ENCODE measurements around the gene MYLK4. TPM values are rescaled to one million over a fixed set of nuclear protein-coding genes. Genes with fewer than 3 reads are reported as not detected.
A peak's percentile ranks its signal among the peaks of the same experiment; 100 is the strongest.

MYLK4 gene
- total and polyA plus RNA-seq, 2 donors (not counting 1 experiment from before 2014, with no cell fraction given) = 0.33 to 0.59 TPM

DNA sequence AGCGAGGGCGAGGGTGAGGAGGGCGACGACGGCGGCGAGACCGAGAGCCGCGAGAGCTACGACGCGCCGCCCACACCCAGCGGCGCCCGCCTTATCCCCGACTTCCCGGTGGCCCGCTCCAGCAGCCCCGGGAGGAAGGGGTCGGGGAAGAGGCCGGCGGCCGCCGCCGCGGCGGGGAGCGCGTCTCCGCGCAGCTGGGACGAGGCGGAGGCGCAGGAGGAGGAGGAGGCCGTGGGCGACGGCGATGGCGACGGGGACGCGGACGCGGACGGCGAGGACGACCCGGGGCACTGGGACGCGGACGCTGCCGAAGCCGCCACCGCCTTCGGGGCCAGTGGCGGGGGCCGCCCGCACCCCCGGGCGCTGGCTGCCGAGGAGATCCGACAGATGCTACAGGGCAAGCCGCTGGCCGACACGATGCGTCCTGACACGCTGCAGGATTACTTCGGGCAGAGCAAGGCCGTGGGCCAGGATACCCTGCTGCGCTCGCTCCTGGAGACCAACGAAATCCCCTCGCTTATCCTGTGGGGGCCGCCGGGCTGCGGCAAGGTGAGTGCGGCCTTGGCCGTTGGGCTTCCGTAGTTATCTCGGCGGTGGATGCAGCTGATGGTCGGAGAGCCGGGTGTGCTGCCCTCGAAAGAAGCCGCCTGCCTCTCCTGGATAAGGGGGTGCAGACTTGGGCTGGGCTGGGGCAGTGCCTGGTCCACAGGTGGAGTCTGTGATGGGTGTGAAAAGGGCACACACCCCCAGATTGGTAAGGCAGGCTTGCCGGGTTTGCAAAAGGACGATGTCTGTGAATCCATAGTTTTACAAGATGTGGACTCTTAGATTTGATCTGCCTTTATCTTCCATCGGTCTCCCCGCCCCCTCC is 15.4 kb upstream of the MYLK4 start:
- peak overlapping the region; percentile 73 to 90 (median 80) for H3K4me3 ChIP-seq (replicated peaks in 1 of 4; ENCODE audit: control extremely low read depth in 1 of 4, insufficient read depth in 1 of 4, low read depth in 3 of 4, low read length in 4 of 4)
- no peaks in the 10 kb centered on the region for H3K9me3 ChIP-seq (ENCODE audit: control insufficient read depth, insufficient read depth, low read depth, low read length)
- H3K79me2 ChIP-seq (ENCODE audit: control insufficient read depth, insufficient read depth, low read length) = peaks cover 50% of the 10 kb centered on the region
- H3K4me1 ChIP-seq (ENCODE audit: control insufficient read depth, extremely low read depth, insufficient read depth, low read length) = peaks cover 15% of the 10 kb centered on the region
- peak overlapping the region; percentile 78 for H3K27ac ChIP-seq (ENCODE audit: insufficient read depth, low read length)
- no peak for TF ChIP-seq CTCF (conservative IDR thresholded peaks at IDR 0.05 in 1 of 2, IDR thresholded peaks at IDR 0.05 in 1 of 2; ENCODE audit: low read depth in 1 of 2, low read length in 2 of 2)
- TF ChIP-seq EZH2 (IDR thresholded peaks at IDR 0.05; ENCODE audit: low read length, missing control alignments) = no peak
- H3K9ac ChIP-seq (ENCODE audit: insufficient read depth, low read length) = peak overlapping the region; percentile 91
- peak overlapping the region; percentile 99 for H3K4me2 ChIP-seq (ENCODE audit: extremely low read depth, insufficient read depth, low read length)
- peaks cover 2% of the 10 kb centered on the region for H4K20me1 ChIP-seq (ENCODE audit: control insufficient read depth, extremely low read depth, insufficient read depth, low read length)
- peak; percentile 39 to 40 for DNase-seq (ENCODE audit: low read depth in 2 of 2)
- H3K36me3 ChIP-seq (ENCODE audit: control insufficient read depth, insufficient read depth, low read length) = peaks cover 1% of the 10 kb centered on the region
- no peaks in the 10 kb centered on the region for H3K27me3 ChIP-seq (ENCODE audit: control insufficient read depth, insufficient read depth, low read length)
- H2AFZ ChIP-seq (ENCODE audit: low read length) = peak overlapping the region; percentile 77

- Histone ChIP-seq H3K9me3 (ENCODE audit: control insufficient read depth, insufficient read depth, low read depth, low read length) (no peaks in the 10 kb centered on the region), H3K4me3 (replicated peaks in 1 of 4; ENCODE audit: control extremely low read depth in 1 of 4, insufficient read depth in 1 of 4, low read depth in 3 of 4, low read length in 4 of 4) (peak within 1 kb of the TSS; percentile 73 to 90 (median 81)), H2AFZ (ENCODE audit: low read length) (peak within 1 kb of the TSS; percentile 91), H3K27ac (ENCODE audit: insufficient read depth, low read length) (peak within 1 kb of the TSS; percentile 97), H4K20me1 (ENCODE audit: control insufficient read depth, extremely low read depth, insufficient read depth, low read length) (peaks cover 2% of the 10 kb centered on the region), H3K27me3 (ENCODE audit: control insufficient read depth, insufficient read depth, low read length) (no peaks in the 10 kb centered on the region), H3K79me2 (ENCODE audit: control insufficient read depth, insufficient read depth, low read length) (peaks cover 43% of the 10 kb centered on the region), H3K36me3 (ENCODE audit: control insufficient read depth, insufficient read depth, low read length) (peaks cover 1% of the 10 kb centered on the region), H3K4me2 (ENCODE audit: extremely low read depth, insufficient read depth, low read length) (peak within 1 kb of the TSS; percentile 99), H3K4me1 (ENCODE audit: control insufficient read depth, extremely low read depth, insufficient read depth, low read length) (peaks cover 15% of the 10 kb centered on the region), H3K9ac (ENCODE audit: insufficient read depth, low read length) (peak within 1 kb of the TSS; percentile 91)
- TF ChIP-seq EZH2 (IDR thresholded peaks at IDR 0.05; ENCODE audit: low read length, missing control alignments) = no peak
- peak; percentile 22 to 52 for TF ChIP-seq CTCF (conservative IDR thresholded peaks at IDR 0.05 in 1 of 2, IDR thresholded peaks at IDR 0.05 in 1 of 2; ENCODE audit: low read depth in 1 of 2, low read length in 2 of 2)
- peak; percentile 99 for DNase-seq (ENCODE audit: low read depth in 2 of 2)
Observed at GRCh38 chr6:2765166-2765895, 14.6 kb upstream of the MYLK4 start, which contains the start of gene WRNIP1. Gene WRNIP1 (plus strand): TSS chr6:2765393. CDS start chr6:2765623, 230 bp downstream.

DNA sequence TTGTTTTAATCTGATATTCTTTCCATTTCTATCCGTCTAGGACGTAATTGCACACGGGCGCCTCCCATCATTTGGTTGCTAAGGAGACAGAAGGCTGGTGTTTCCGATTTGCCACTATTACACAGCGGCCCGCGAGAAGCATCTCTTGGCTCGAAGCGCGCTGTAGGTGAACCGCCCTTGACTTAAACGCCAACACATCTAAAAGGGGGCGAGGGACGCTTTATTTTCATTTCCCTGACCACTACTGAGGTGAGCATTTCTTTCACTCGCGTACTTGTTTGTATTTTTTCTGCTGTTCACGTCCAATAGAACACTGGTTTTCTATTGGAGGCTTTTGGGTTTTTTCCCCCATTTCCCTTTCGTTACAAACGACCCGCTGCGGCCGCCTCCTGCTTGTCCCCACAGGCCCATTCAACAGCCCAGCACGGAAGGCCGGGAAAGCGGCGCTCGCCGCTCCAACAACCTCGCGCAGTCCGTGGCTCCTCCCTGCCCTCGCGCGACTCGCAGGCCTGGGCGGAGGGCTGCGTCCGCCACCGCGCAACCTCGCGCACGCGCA is 14.0 kb upstream of the MYLK4 start:
- peak overlapping the region; percentile 97 for H3K27ac ChIP-seq (ENCODE audit: insufficient read depth, low read length)
- peak overlapping the region; percentile 68 to 89 (median 72) for H3K4me3 ChIP-seq (replicated peaks in 1 of 4; ENCODE audit: control extremely low read depth in 1 of 4, insufficient read depth in 1 of 4, low read depth in 3 of 4, low read length in 4 of 4)
- peak overlapping the region; percentile 83 for H3K9ac ChIP-seq (ENCODE audit: insufficient read depth, low read length)
- peaks cover 2% of the 10 kb centered on the region for H4K20me1 ChIP-seq (ENCODE audit: control insufficient read depth, extremely low read depth, insufficient read depth, low read length)
- no peaks in the 10 kb centered on the region for H3K27me3 ChIP-seq (ENCODE audit: control insufficient read depth, insufficient read depth, low read length)
- no peaks in the 10 kb centered on the region for H3K9me3 ChIP-seq (ENCODE audit: control insufficient read depth, insufficient read depth, low read depth, low read length)
- TF ChIP-seq CTCF (conservative IDR thresholded peaks at IDR 0.05 in 1 of 2, IDR thresholded peaks at IDR 0.05 in 1 of 2; ENCODE audit: low read depth in 1 of 2, low read length in 2 of 2) (no peak), EZH2 (IDR thresholded peaks at IDR 0.05; ENCODE audit: low read length, missing control alignments) (no peak)
- peak overlapping the region; percentile 96 for H3K4me2 ChIP-seq (ENCODE audit: extremely low read depth, insufficient read depth, low read length)
- H2AFZ ChIP-seq (ENCODE audit: low read length) = peak overlapping the region; percentile 91
- peaks cover 37% of the 10 kb centered on the region for H3K79me2 ChIP-seq (ENCODE audit: control insufficient read depth, insufficient read depth, low read length)
- DNase-seq (ENCODE audit: low read depth in 2 of 2) = peak; percentile 75 to 76
- H3K4me1 ChIP-seq (ENCODE audit: control insufficient read depth, extremely low read depth, insufficient read depth, low read length) = peaks cover 12% of the 10 kb centered on the region
- peaks cover 1% of the 10 kb centered on the region for H3K36me3 ChIP-seq (ENCODE audit: control insufficient read depth, insufficient read depth, low read length)
